GM23248 (cell line): ENCODE measurements around the gene RNF169. TPM values are rescaled to one million over a fixed set of nuclear protein-coding genes. Genes with fewer than 3 reads are reported as not detected.
"Not testable (repeated sequence)": the region's sequence is repeated elsewhere in the genome, so short reads cannot be mapped to it uniquely, and the experiment has no call there.

Source experiments
- DNase-seq: peaks from one replicate; pipeline ENCODE4 v3.0.0-alpha.2; 2015
- H2AFZ ChIP-seq: fragments of 200-600 bp; sonication (generic); 2 replicates; pipeline ENCODE4 v1.6.1; 2016; ENCODE audit warnings: antibody characterized with exemption
- H3F3A ChIP-seq: fragments of 200-600 bp; sonication (generic); 2 replicates; pipeline ENCODE4 v1.6.1; 2016; ENCODE audit warnings: mild to moderate bottlenecking, antibody characterized with exemption, mixed run types; ENCODE audit not compliant: insufficient read depth
- H3K27ac ChIP-seq: fragments of 200-600 bp; sonication (generic); 2 replicates; pipeline ENCODE4 v1.5.1; 2016; ENCODE audit warnings: mild to moderate bottlenecking
- H3K27me3 ChIP-seq: fragments of 200-600 bp; sonication (generic); replicated peaks from 2 replicates; pipeline ENCODE4 v1.6.1; 2016; ENCODE audit warnings: mild to moderate bottlenecking; ENCODE audit not compliant: insufficient read depth
- H3K36me3 ChIP-seq: fragments of 200-600 bp; sonication (generic); 2 replicates; pipeline ENCODE4 v1.6.1; 2016; ENCODE audit warnings: low read depth, mild to moderate bottlenecking
- H3K4me1 ChIP-seq: fragments of 200-600 bp; sonication (generic); 2 replicates; pipeline ENCODE4 v1.6.1; 2016; ENCODE audit warnings: mild to moderate bottlenecking; ENCODE audit not compliant: insufficient read depth
- H3K4me2 ChIP-seq: fragments of 200-600 bp; sonication (generic); one replicate; pipeline ENCODE4 v1.6.1; 2016; ENCODE audit warnings: mild to moderate bottlenecking; ENCODE audit not compliant: unreplicated experiment
- H3K4me3 ChIP-seq: fragments of 200-600 bp; sonication (generic); 2 replicates; pipeline ENCODE4 v1.5.1; 2016; ENCODE audit warnings: mild to moderate bottlenecking
- H3K79me2 ChIP-seq: fragments of 200-600 bp; sonication (generic); 2 replicates; pipeline ENCODE4 v1.6.1; 2016; ENCODE audit warnings: mild to moderate bottlenecking; ENCODE audit not compliant: insufficient read depth
- H3K9ac ChIP-seq: fragments of 200-600 bp; sonication (generic); 2 replicates; pipeline ENCODE4 v1.6.1; 2016; ENCODE audit warnings: mild to moderate bottlenecking
- H3K9me2 ChIP-seq: fragments of 200-600 bp; sonication (generic); 2 replicates; pipeline ENCODE4 v1.6.1; 2016; ENCODE audit warnings: mixed run types, mild to moderate bottlenecking, moderate library complexity; ENCODE audit not compliant: insufficient read depth
- H3K9me3 ChIP-seq: fragments of 200-600 bp; sonication (generic); one replicate; pipeline ENCODE4 v1.6.1; 2017; ENCODE audit warnings: low read depth
- H4K20me1 ChIP-seq: fragments of 200-600 bp; sonication (generic); 2 replicates; pipeline ENCODE4 v1.6.0; 2016; ENCODE audit not compliant: insufficient read depth
- EZH2 ChIP-seq: fragments of 200-600 bp; sonication (generic); IDR thresholded peaks from 2 replicates; pipeline ENCODE4 v1.6.1; 2018; ENCODE audit warnings: antibody characterized with exemption, mild to moderate bottlenecking; ENCODE audit not compliant: insufficient read depth, poor library complexity, severe bottlenecking
- EZH2phosphoT487 ChIP-seq: fragments of 200-600 bp; sonication (generic); IDR thresholded peaks from 2 replicates; pipeline ENCODE4 v1.6.1; 2018; ENCODE audit warnings: antibody characterized with exemption, moderate library complexity, mild to moderate bottlenecking, low read depth; ENCODE audit not compliant: insufficient read depth
- WGBS, 2 experiments: methylation state at CpG; one replicate each; pipeline ENCODE4 v1.1.6; 2015 to 2017; ENCODE audit warnings: low lambda C conversion rate in 2 of 2, low coverage in 1 of 2; ENCODE audit errors: missing lambda C conversion rate in 2 of 2; 5-methylcytosine and 5-hydroxymethylcytosine counted together
- in situ Hi-C: fragments of 300-500 bp; cut with MboI; formaldehyde crosslinking; loops from 2 replicates; pipeline ENCODE4 v1.15.0; 2020
- polyA plus RNA-seq: library from polyadenylated mRNA; unstranded; fragments of >200 nt; fragmentation: Nextera tagmentation; extraction: Ambion mirVana; gene quantifications from 2 replicates; pipeline ENCODE4 v1.2.1, GENCODE V29; 2016
- total RNA-seq: library from RNA; depleted of rRNA; stranded (reverse); fragments of >200 nt; shearing (Covaris generic); gene quantifications from 2 replicates; pipeline ENCODE4 v1.2.3, GENCODE V29; 2014

Gene RNF169
- total and polyA plus RNA-seq, 2 experiments from 2014 or later: 0.79 to 15.8 TPM

DNA sequence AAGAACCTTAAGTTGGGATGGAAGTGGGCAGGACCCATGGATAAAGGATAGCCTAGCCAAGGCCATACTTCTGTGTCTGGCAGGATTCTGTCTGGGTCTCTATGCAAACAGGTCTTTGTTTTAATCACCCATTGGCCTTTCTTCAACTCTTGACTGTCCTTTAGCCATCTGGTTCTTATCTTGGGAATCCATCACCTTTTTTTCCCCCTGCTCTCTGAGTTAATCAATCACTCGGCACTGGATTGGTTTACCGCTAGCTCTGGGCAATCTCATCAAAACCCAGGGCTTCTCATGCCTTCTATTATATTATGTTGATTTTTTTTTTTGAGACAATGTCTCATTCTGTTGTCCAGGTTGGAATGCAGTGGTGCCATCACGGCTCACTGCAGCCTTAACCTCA, 1.8 kb upstream of the RNF169 start:
- in situ Hi-C loops: no loop called here

DNA sequence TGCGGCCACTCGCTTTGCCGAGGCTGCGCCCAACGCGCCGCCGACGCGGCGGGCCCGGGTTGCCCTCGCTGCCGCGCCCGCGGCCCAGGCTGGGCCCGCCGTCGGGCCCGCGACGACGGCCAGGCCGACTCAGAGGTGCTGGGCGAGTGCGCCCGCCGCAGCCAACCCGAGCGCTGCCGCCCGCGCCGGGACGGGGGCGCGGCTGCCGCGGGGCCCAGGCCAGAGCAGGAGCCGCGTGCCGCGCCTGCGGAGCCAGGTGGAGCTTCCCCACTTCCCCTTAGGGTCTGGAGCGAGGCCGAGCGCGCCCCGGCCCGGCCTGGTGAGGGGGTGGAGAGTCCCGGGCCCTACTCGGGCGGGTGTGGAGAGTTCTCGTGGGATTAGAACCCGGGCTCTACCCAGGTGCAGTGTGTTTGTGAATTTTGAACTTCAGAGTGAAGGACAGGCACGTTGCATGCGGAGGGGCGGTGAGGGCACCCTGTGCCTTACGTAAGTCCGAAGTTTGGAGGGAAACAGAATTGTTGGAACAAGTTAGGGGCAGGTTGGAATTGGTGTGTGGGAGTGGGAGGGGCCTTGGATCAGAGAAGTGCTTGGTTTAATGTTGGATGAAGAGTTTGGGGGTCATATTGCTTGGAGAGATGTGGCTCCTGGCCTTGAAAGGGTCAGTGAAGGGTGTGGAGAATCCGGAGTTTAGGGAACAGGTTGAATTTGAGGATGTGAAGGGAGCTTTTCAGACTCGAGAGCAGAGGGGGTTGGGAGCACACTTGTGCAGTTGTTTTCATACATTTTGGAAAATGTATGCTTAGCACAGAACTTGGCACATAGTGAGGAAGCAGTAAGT, 697 bp downstream of the RNF169 start:
- Histone ChIP-seq H4K20me1 (no peaks in the 10 kb centered on the region), H3F3A (peaks cover 16% of the 10 kb centered on the region), H3K27me3 (no peaks in the 10 kb centered on the region), H3K9me2 (no peaks in the 10 kb centered on the region), H2AFZ (peak overlapping the region; percentile 92), H3K4me3 (peak overlapping the region; percentile 96), H3K9ac (peak overlapping the region; percentile 84), H3K36me3 (no peaks in the 10 kb centered on the region), H3K4me1 (peaks cover 16% of the 10 kb centered on the region), H3K27ac (peak overlapping the region; percentile 59), H3K79me2 (peaks cover 52% of the 10 kb centered on the region), H3K4me2 (peak overlapping the region; percentile 96), H3K9me3 (no peaks in the 10 kb centered on the region)
- in situ Hi-C loops: no loop called here
- peak; percentile 72 for DNase-seq
- no peak for TF ChIP-seq EZH2
- TF ChIP-seq EZH2phosphoT487: no peak
- 1 to 2% methylated on average over 38 to 58 of the region's 63 CpGs for WGBS, 2 experiments

More for the DNA sequence above, 1.8 kb upstream of the RNF169 start:
- Histone ChIP-seq H3K36me3 (no peaks in the 10 kb centered on the region), H4K20me1 (no peaks in the 10 kb centered on the region), H3F3A (0 out of 2 replicates have a peak, but pooled peaks cover 4% of the 10 kb centered on the region), H3K4me2 (no peak overlapping the region), H2AFZ (no peak overlapping the region), H3K27me3 (no peaks in the 10 kb centered on the region), H3K9ac (no peak overlapping the region), H3K4me1 (peaks cover 8% of the 10 kb centered on the region), H3K9me2 (no peaks in the 10 kb centered on the region), H3K4me3 (no peak overlapping the region), H3K9me3 (no peaks in the 10 kb centered on the region), H3K27ac (no peak overlapping the region), H3K79me2 (peaks cover 27% of the 10 kb centered on the region)
- 87% methylated on average over 3 of the region's 3 CpGs for WGBS, 2 experiments
- TF ChIP-seq EZH2 (no peak), EZH2phosphoT487 (no peak)
- DNase-seq: no peak

DNA sequence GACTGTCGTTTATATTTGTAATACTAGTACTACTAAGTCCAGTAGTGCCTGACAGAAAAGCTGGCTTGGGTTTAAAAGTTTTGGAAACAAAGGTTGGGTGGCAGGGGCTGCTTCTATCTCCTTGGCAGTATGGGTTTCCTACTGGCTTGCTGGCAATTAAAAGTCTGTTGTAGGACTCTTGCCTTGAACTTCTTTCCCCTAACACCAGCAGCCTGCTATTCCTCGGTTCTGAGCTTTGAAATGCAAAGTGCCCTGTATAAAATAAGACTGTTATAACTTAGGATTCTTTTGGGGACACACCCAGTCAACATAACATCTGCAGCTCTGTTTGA, 1.3 kb downstream of the RNF169 start:
- TF ChIP-seq EZH2phosphoT487 (no peak), EZH2 (no peak)
- in situ Hi-C loops: no loop called here

DNA sequence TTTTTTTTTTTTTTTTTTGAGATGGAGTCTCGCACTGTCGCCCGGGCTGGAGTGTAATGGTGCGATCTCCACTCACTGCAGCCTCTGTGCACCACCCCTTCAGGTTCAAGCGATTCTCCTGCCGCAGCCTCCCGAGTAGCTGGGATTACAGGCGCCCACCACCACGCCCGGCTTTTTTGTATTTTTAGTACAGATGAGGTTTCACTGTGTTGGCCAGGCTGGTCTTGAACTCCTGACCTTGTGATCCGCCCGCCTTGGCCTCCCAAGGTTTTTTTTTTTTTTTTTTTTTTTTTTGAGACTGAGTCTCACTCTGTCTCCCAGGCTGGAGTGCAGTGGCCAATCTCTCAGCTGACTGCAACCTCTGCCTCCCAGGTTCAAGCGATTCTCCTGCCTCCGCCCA, 1.9 kb downstream of the RNF169 start:
- 97 to 98% methylated on average over 13 to 14 of the region's 14 CpGs for WGBS, 2 experiments
- H2AFZ ChIP-seq, DNase-seq, H3K27me3 ChIP-seq, in situ Hi-C loops, H3K36me3 ChIP-seq, H3K9ac ChIP-seq, H3K27ac ChIP-seq, H3K9me2 ChIP-seq, H4K20me1 ChIP-seq, H3K9me3 ChIP-seq, H3K4me2 ChIP-seq: not testable (repeated sequence)
- Histone ChIP-seq H3F3A (peaks cover 28% of the 10 kb centered on the region), H3K4me3 (peak overlapping the region; percentile 96; the same call in 1 of the 2 replicates), H3K79me2 (peaks cover 58% of the 10 kb centered on the region), H3K4me1 (peaks cover 27% of the 10 kb centered on the region)

More for the DNA sequence above, 1.3 kb downstream of the RNF169 start:
- no peaks in the 10 kb centered on the region for H3K36me3 ChIP-seq
- peak overlapping the region; percentile 96 for H3K4me2 ChIP-seq
- H3F3A ChIP-seq: peaks cover 22% of the 10 kb centered on the region
- H3K27ac ChIP-seq: no peak overlapping the region
- H3K9me3 ChIP-seq: no peaks in the 10 kb centered on the region
- 0 to 3% methylated on average over 2 of the region's 2 CpGs for WGBS, 2 experiments
- H3K9me2 ChIP-seq: no peaks in the 10 kb centered on the region
- peak overlapping the region; percentile 92 for H2AFZ ChIP-seq
- peak; percentile 30 for DNase-seq
- no peaks in the 10 kb centered on the region for H3K27me3 ChIP-seq
- no peaks in the 10 kb centered on the region for H4K20me1 ChIP-seq
- peaks cover 54% of the 10 kb centered on the region for H3K79me2 ChIP-seq
- H3K4me3 ChIP-seq: peak overlapping the region; percentile 96
- H3K9ac ChIP-seq: peak overlapping the region; percentile 84
- peaks cover 21% of the 10 kb centered on the region for H3K4me1 ChIP-seq
